ENCODE data around the gene CYTH4. TPM values are rescaled to one million over a fixed set of nuclear protein-coding genes. Genes with fewer than 3 reads are reported as not detected.
A peak's percentile ranks its signal among the peaks of the same experiment; 100 is the strongest.

Gene CYTH4
- total RNA-seq, 1 donor from 2014 or later = not detected

DNA sequence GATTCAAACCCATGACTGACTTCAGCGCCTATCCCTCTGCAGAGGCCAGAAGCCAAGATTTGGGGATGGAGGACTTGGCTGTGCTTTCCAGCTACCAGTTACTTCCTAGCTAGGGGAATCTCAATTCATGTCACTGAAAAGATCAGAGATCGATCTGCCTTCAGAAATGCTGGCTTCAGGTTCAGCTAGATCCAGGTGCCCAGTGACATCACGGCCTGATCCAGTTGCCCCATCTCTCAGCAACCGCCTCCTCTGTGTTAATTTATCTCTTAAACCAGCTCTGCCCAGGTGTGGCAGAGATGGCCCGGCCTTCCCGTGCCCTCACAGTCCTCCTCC lies 24.2 kb downstream of the CYTH4 start:
- H3K27me3 ChIP-seq = no peaks in the 10 kb centered on the region
- H3F3A ChIP-seq (ENCODE audit: low read depth) = peaks cover 47% of the 10 kb centered on the region
- no peak overlapping the region for H3K9ac ChIP-seq
- no peak overlapping the region for H3K4me2 ChIP-seq
- H2AFZ ChIP-seq (replicated peaks) = no peak overlapping the region
- H3K79me2 ChIP-seq (ENCODE audit: low read depth) = no peaks in the 10 kb centered on the region
- H3K9me3 ChIP-seq (ENCODE audit: low read depth) = no peaks in the 10 kb centered on the region
- H3K27ac ChIP-seq = no peak overlapping the region
- peaks cover 28% of the 10 kb centered on the region for H3K4me1 ChIP-seq
- Mint-ChIP-seq H3K4me1 (peaks cover 38% of the 10 kb centered on the region), H3K27ac (peak overlapping the region; percentile 76), H3K27me3 (ENCODE audit: insufficient read depth, low read depth) (peaks cover 23% of the 10 kb centered on the region), H3K4me3 (no peak overlapping the region), H3K36me3 (no peaks in the 10 kb centered on the region), H3K9me3 (no peaks in the 10 kb centered on the region)
- TF ChIP-seq, protein P1, sequence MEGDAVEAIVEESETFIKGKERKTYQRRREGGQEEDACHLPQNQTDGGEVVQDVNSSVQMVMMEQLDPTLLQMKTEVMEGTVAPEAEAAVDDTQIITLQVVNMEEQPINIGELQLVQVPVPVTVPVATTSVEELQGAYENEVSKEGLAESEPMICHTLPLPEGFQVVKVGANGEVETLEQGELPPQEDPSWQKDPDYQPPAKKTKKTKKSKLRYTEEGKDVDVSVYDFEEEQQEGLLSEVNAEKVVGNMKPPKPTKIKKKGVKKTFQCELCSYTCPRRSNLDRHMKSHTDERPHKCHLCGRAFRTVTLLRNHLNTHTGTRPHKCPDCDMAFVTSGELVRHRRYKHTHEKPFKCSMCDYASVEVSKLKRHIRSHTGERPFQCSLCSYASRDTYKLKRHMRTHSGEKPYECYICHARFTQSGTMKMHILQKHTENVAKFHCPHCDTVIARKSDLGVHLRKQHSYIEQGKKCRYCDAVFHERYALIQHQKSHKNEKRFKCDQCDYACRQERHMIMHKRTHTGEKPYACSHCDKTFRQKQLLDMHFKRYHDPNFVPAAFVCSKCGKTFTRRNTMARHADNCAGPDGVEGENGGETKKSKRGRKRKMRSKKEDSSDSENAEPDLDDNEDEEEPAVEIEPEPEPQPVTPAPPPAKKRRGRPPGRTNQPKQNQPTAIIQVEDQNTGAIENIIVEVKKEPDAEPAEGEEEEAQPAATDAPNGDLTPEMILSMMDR (IDR thresholded peaks at IDR 0.05) = no peak
- TF ChIP-seq EZH2phosphoT487 (IDR thresholded peaks at IDR 0.05) = no peak
- no peak for TF ChIP-seq EZH2 (IDR thresholded peaks at IDR 0.05)
- H3K36me3 ChIP-seq = no peaks in the 10 kb centered on the region
- no peak for DNase-seq (ENCODE audit: low spot score)
- no peak overlapping the region for H3K4me3 ChIP-seq
- H4K20me1 ChIP-seq (ENCODE audit: low read depth) = no peaks in the 10 kb centered on the region

DNA sequence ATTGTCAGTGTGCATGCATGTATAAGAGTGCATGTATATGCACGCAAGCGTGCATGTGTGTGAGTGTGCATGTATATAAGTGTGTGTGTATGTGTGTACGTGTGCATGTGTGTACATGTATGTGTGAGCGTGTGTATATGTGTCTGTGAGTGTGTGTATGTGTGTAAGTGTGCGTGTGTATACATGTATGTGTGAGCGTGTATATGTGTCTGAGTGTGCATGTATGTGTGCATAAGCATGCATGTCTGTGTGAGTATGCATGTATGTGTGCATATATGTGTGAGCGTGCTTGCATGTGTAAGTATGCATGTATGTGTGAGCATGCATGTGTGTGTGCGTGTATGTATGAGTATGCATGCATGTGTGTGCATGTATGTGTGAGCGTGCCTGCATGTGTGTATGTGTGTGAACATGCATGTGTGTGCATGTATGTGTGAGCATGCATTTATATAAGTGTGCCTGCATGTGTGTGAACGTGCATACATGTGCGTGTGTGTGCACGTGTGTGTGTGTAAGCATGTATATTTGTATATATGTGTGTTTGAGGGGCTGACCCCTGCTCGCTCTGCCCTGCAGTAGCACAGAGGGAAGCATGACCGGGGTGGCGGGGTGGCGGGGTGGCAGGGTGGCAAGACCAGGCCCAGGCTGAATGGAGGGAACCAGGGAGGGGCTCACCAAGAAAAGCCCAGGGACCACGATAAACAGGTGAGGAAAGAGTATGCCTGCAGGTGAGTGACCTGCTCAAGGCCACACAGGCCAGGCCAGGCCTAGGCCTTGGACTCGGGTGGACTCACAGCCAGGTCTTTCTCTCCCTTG lies 26.3 kb downstream of the CYTH4 start:
- no peaks in the 10 kb centered on the region for H3K36me3 Mint-ChIP-seq
- H3K4me3 Mint-ChIP-seq = peak overlapping the region; percentile 0
- H3K4me3 ChIP-seq = no peak overlapping the region
- no peak overlapping the region for H3K9ac ChIP-seq
- peak overlapping the region; percentile 52 for H3K27ac Mint-ChIP-seq
- H3K9me3 ChIP-seq (ENCODE audit: low read depth) = no peaks in the 10 kb centered on the region
- H2AFZ ChIP-seq (replicated peaks) = no peak overlapping the region
- no peak for TF ChIP-seq EZH2phosphoT487 (IDR thresholded peaks at IDR 0.05)
- TF ChIP-seq EZH2 (IDR thresholded peaks at IDR 0.05) = no peak
- TF ChIP-seq, protein P1 (IDR thresholded peaks at IDR 0.05) = no peak
- H3K27me3 Mint-ChIP-seq (ENCODE audit: insufficient read depth, low read depth) = peaks cover 21% of the 10 kb centered on the region
- no peaks in the 10 kb centered on the region for H3K36me3 ChIP-seq
- H3K27ac ChIP-seq = no peak overlapping the region
- no peaks in the 10 kb centered on the region for H4K20me1 ChIP-seq (ENCODE audit: low read depth)
- H3K79me2 ChIP-seq (ENCODE audit: low read depth) = no peaks in the 10 kb centered on the region
- no peaks in the 10 kb centered on the region for H3K27me3 ChIP-seq
- peaks cover 13% of the 10 kb centered on the region for H3K4me1 ChIP-seq
- H3F3A ChIP-seq (ENCODE audit: low read depth) = peaks cover 31% of the 10 kb centered on the region
- H3K9me3 Mint-ChIP-seq = no peaks in the 10 kb centered on the region
- H3K4me1 Mint-ChIP-seq = peaks cover 27% of the 10 kb centered on the region
- H3K4me2 ChIP-seq = no peak overlapping the region
- DNase-seq (ENCODE audit: low spot score) = no peak

DNA sequence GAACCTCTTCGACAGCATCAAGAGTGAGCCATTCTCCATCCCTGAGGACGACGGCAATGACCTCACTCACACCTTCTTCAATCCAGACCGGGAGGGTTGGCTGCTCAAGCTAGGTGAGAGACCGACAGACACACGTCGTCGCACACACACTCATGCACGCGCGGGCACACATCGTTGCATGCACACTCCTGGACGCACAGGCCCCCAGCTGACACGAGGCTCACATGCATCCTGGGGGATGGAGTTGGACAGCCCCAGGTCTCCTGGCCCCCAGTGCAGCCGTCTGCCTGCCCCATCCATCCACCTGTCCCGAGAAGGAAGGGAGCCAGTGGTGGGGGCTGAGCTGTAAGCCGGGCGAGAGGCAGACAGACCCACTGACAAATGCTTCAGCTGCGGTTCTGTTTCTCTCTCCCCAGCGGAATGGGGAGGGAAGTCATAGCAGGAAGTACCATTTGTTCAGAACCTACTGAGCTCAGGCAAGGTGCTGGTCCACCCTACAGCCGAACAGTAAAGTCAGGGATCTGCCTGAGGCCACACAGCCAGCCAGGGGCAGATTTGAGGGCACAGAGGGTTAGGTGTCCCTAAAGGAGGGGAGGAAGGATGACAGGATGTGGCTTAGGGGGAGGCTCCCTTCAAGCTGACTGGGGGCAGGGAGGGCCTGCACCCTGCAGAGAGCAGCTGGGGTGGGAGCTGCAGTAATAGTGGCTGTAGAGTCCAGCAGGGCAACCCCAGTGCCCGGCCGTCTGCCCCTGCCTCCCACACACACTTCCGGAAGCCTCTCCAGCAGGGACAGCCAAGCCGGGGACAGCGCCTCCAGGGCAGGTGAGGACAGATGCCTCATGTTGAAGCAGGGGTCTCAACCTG lies 27.1 kb downstream of the CYTH4 start:
- Histone ChIP-seq H3K27ac (no peak overlapping the region), H3K36me3 (no peaks in the 10 kb centered on the region), H3K4me1 (peaks cover 13% of the 10 kb centered on the region), H3K27me3 (no peaks in the 10 kb centered on the region), H3K4me2 (no peak overlapping the region), H3K9ac (no peak overlapping the region), H3K4me3 (no peak overlapping the region), H3F3A (ENCODE audit: low read depth) (peaks cover 31% of the 10 kb centered on the region), H4K20me1 (ENCODE audit: low read depth) (no peaks in the 10 kb centered on the region), H2AFZ (replicated peaks) (no peak overlapping the region), H3K79me2 (ENCODE audit: low read depth) (no peaks in the 10 kb centered on the region), H3K9me3 (ENCODE audit: low read depth) (no peaks in the 10 kb centered on the region)
- H3K4me3 Mint-ChIP-seq = no peak overlapping the region
- peaks cover 22% of the 10 kb centered on the region for H3K4me1 Mint-ChIP-seq
- no peaks in the 10 kb centered on the region for H3K36me3 Mint-ChIP-seq
- no peak overlapping the region for H3K27ac Mint-ChIP-seq
- no peaks in the 10 kb centered on the region for H3K9me3 Mint-ChIP-seq
- peaks cover 21% of the 10 kb centered on the region for H3K27me3 Mint-ChIP-seq (ENCODE audit: insufficient read depth, low read depth)
- TF ChIP-seq EZH2phosphoT487 (IDR thresholded peaks at IDR 0.05) (no peak), EZH2 (IDR thresholded peaks at IDR 0.05) (no peak)
- TF ChIP-seq, protein P1 (IDR thresholded peaks at IDR 0.05) = no peak
- no peak for DNase-seq (ENCODE audit: low spot score)

Measured in neural progenitor cell (in vitro differentiated cells).